Measurements from ENCODE around the gene ABAT. TPM values are rescaled to one million over a fixed set of nuclear protein-coding genes. Genes with fewer than 3 reads are reported as not detected.
A peak's percentile ranks its signal among the peaks of the same experiment; 100 is the strongest.

The ABAT gene
- total RNA-seq, 1 donor: 3.5 TPM

GRCh38 chr16:8631373-8631772, 43.0 kb upstream of the ABAT start:
- no peak for DNase-seq (ENCODE audit: low read depth)
- TF ChIP-seq, protein P1, sequence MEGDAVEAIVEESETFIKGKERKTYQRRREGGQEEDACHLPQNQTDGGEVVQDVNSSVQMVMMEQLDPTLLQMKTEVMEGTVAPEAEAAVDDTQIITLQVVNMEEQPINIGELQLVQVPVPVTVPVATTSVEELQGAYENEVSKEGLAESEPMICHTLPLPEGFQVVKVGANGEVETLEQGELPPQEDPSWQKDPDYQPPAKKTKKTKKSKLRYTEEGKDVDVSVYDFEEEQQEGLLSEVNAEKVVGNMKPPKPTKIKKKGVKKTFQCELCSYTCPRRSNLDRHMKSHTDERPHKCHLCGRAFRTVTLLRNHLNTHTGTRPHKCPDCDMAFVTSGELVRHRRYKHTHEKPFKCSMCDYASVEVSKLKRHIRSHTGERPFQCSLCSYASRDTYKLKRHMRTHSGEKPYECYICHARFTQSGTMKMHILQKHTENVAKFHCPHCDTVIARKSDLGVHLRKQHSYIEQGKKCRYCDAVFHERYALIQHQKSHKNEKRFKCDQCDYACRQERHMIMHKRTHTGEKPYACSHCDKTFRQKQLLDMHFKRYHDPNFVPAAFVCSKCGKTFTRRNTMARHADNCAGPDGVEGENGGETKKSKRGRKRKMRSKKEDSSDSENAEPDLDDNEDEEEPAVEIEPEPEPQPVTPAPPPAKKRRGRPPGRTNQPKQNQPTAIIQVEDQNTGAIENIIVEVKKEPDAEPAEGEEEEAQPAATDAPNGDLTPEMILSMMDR (IDR thresholded peaks at IDR 0.05; ENCODE audit: insufficient read depth, low read depth, low read length): no peak

DNA sequence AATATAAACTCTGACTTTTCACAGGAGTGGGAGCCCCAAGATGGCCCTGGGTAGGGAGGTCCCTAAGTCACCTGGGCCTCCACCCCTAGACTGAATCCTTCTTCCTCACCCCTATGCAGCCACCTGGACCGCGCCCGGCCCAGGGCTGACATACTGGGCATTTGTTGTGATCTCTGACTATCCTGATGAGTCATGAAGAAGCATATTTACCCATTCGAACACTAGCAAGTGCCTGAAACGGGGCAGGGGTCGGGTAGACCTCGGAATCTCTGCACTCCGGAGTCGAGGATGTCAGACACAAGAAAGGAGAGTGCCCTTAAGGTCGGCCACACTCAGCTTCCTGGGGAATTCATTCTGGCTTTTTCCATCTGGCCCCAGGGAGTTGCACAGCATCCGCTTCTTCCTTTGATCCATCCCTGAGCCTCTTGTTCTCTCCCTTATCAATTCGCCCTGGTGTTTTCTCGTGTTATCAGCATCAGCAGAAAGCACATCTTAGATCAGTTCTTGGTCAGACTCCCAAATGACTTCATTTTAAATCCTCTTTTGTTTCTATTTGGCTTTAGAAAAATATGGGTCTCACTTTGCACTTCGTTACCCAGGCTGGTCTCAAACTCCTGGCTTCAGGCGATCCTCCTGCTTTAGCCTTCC, 42.5 kb upstream of the ABAT start:
- no peak for DNase-seq (ENCODE audit: low read depth)
- TF ChIP-seq, protein P1 (IDR thresholded peaks at IDR 0.05; ENCODE audit: insufficient read depth, low read depth, low read length): no peak
- no peak overlapping the region for H3K4me3 ChIP-seq (ENCODE audit: low read depth, low read length)

More at GRCh38 chr16:8631373-8631772, 43.0 kb upstream of the ABAT start:
- H3K4me3 ChIP-seq (ENCODE audit: low read depth, low read length): no peak overlapping the region

GRCh38 chr16:8632675-8633182, 41.7 kb upstream of the ABAT start:
- TF ChIP-seq, protein P1 (IDR thresholded peaks at IDR 0.05; ENCODE audit: insufficient read depth, low read depth, low read length): no peak
- no peak for DNase-seq (ENCODE audit: low read depth)
- H3K4me3 ChIP-seq (ENCODE audit: low read depth, low read length): no peak overlapping the region

- H3K4me3 ChIP-seq (ENCODE audit: low read depth, low read length): no peak overlapping the region
- no peak for DNase-seq (ENCODE audit: low read depth)
- TF ChIP-seq, protein P1 (IDR thresholded peaks at IDR 0.05; ENCODE audit: insufficient read depth, low read depth, low read length): peak; percentile 49
Observed at GRCh38 chr16:8634991-8635736, 39.3 kb upstream of the ABAT start.

- no peak overlapping the region for H3K4me3 ChIP-seq (ENCODE audit: low read depth, low read length)
- TF ChIP-seq, protein P1 (IDR thresholded peaks at IDR 0.05; ENCODE audit: insufficient read depth, low read depth, low read length): no peak
- DNase-seq (ENCODE audit: low read depth): no peak
Observed at GRCh38 chr16:8639694-8640093, 34.7 kb upstream of the ABAT start.

DNA sequence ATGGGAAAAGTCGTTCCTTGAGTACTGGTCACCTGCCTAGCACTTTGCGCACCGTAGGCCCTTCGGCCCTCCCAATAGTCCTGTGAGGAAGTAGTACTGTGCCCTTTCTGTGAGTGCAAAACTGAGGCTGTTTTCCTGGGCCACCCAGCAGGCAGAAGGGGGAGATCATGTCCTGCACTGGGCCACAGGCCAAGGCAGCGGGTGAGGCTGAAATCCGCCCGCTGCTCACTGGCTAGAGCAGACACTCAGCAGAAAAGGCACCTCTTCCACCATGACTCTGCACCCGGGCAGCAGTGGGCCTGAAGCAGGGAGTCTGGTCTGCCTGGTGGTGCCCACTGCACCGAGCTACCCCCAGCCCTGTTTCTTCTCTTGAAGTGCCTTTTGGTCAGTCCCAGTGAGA, 32.7 kb upstream of the ABAT start:
- TF ChIP-seq, protein P1 (IDR thresholded peaks at IDR 0.05; ENCODE audit: insufficient read depth, low read depth, low read length): no peak
- DNase-seq (ENCODE audit: low read depth): no peak
- no peak overlapping the region for H3K4me3 ChIP-seq (ENCODE audit: low read depth, low read length)

Data from fibroblast of villous mesenchyme (primary cell).